ENCODE data around the gene CCDC57.
"Not testable (repeated sequence)": the region's sequence is repeated elsewhere in the genome, so short reads cannot be mapped to it uniquely, and the experiment has no call there.

Gene CCDC57

GRCh38 chr17:82179946-82180475 is 32.6 kb downstream of the CCDC57 start:
- H3K4me3 ChIP-seq (ENCODE audit: extremely low read depth, insufficient read depth, low read length, poor library complexity, severe bottlenecking) = no peak overlapping the region
- no peaks in the 10 kb centered on the region for H3K9me3 ChIP-seq (ENCODE audit: control insufficient read depth, low read length)
- H3K36me3 ChIP-seq (ENCODE audit: control insufficient read depth, insufficient read depth, low read length) = peaks cover 53% of the 10 kb centered on the region
- peaks cover 3% of the 10 kb centered on the region for H3K4me1 ChIP-seq (ENCODE audit: control insufficient read depth, insufficient read depth, low read length, poor library complexity, severe bottlenecking)
- H3K27ac ChIP-seq (ENCODE audit: low read depth, low read length, severe bottlenecking) = no peak overlapping the region
- WGBS, 2 experiments (ENCODE audit: insufficient coverage in 2 of 2) = 95 to 96% methylated on average over 10 of the region's 10 CpGs

GRCh38 chr17:82179412-82179811 is 33.2 kb downstream of the CCDC57 start:
- H3K36me3 ChIP-seq (ENCODE audit: control insufficient read depth, insufficient read depth, low read length) = peaks cover 47% of the 10 kb centered on the region
- 91 to 97% methylated on average over 9 to 13 of the region's 13 CpGs for WGBS, 2 experiments (ENCODE audit: insufficient coverage in 2 of 2)
- H3K9me3 ChIP-seq (ENCODE audit: control insufficient read depth, low read length) = no peaks in the 10 kb centered on the region

GRCh38 chr17:82178499-82179261 is 34.0 kb downstream of the CCDC57 start:
- WGBS, 2 experiments (ENCODE audit: insufficient coverage in 2 of 2) = 84 to 94% methylated on average over 18 to 20 of the region's 24 CpGs
- Histone ChIP-seq H3K4me1 (ENCODE audit: control insufficient read depth, insufficient read depth, low read length, poor library complexity, severe bottlenecking) (peaks cover 14% of the 10 kb centered on the region), H3K9me3 (ENCODE audit: control insufficient read depth, low read length) (no peaks in the 10 kb centered on the region), H3K4me3 (ENCODE audit: extremely low read depth, insufficient read depth, low read length, poor library complexity, severe bottlenecking) (no peak overlapping the region), H3K36me3 (ENCODE audit: control insufficient read depth, insufficient read depth, low read length) (peaks cover 42% of the 10 kb centered on the region), H3K27ac (ENCODE audit: low read depth, low read length, severe bottlenecking) (no peak overlapping the region)

More at GRCh38 chr17:82179412-82179811, 33.2 kb downstream of the CCDC57 start:
- Histone ChIP-seq H3K4me3 (ENCODE audit: extremely low read depth, insufficient read depth, low read length, poor library complexity, severe bottlenecking) (no peak overlapping the region), H3K27ac (ENCODE audit: low read depth, low read length, severe bottlenecking) (no peak overlapping the region), H3K4me1 (ENCODE audit: control insufficient read depth, insufficient read depth, low read length, poor library complexity, severe bottlenecking) (peaks cover 8% of the 10 kb centered on the region)

- H3K9me3 ChIP-seq (ENCODE audit: control insufficient read depth, low read length) = no peaks in the 10 kb centered on the region
- H3K4me3 ChIP-seq (ENCODE audit: extremely low read depth, insufficient read depth, low read length, poor library complexity, severe bottlenecking) = no peak overlapping the region
- peaks cover 41% of the 10 kb centered on the region for H3K36me3 ChIP-seq (ENCODE audit: control insufficient read depth, insufficient read depth, low read length)
- WGBS, 2 experiments (ENCODE audit: insufficient coverage in 2 of 2) = 92 to 97% methylated on average over 11 to 12 of the region's 13 CpGs
- H3K4me1 ChIP-seq (ENCODE audit: control insufficient read depth, insufficient read depth, low read length, poor library complexity, severe bottlenecking) = peaks cover 19% of the 10 kb centered on the region
- H3K27ac ChIP-seq (ENCODE audit: low read depth, low read length, severe bottlenecking) = no peak overlapping the region
Measured at GRCh38 chr17:82177761-82178498, 34.7 kb downstream of the CCDC57 start.

DNA sequence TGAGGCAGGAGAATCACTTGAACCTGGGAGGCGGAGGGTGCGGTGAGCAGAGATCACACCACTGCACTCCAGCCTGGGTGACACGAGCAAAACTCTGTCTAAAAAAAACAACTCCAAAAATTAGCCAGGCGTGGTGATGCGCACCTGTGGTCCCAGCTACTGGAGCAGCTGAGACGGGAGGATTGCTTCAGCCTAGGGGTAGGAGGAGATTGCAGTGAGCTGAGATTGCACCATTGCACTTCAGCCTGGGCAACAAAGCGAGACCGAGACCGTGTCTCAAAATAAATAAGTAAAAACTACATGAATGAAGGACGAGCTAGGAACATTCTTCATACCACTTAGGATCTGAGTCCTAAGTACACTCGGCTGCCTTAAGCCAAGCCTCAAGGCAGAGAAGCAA is 35.4 kb downstream of the CCDC57 start:
- Histone ChIP-seq H3K4me1 (ENCODE audit: control insufficient read depth, insufficient read depth, low read length, poor library complexity, severe bottlenecking) (peaks cover 19% of the 10 kb centered on the region), H3K36me3 (ENCODE audit: control insufficient read depth, insufficient read depth, low read length) (peaks cover 41% of the 10 kb centered on the region), H3K27ac (ENCODE audit: low read depth, low read length, severe bottlenecking) (no peak overlapping the region), H3K9me3 (ENCODE audit: control insufficient read depth, low read length) (no peaks in the 10 kb centered on the region), H3K4me3 (ENCODE audit: extremely low read depth, insufficient read depth, low read length, poor library complexity, severe bottlenecking) (no peak overlapping the region)
- 91 to 100% methylated on average over 8 to 10 of the region's 11 CpGs for WGBS, 2 experiments (ENCODE audit: insufficient coverage in 2 of 2)

GRCh38 chr17:82175951-82176350 is 36.7 kb downstream of the CCDC57 start:
- peaks cover 19% of the 10 kb centered on the region for H3K4me1 ChIP-seq (ENCODE audit: control insufficient read depth, insufficient read depth, low read length, poor library complexity, severe bottlenecking)
- H3K36me3 ChIP-seq (ENCODE audit: control insufficient read depth, insufficient read depth, low read length) = peaks cover 44% of the 10 kb centered on the region
- H3K9me3 ChIP-seq (ENCODE audit: control insufficient read depth, low read length) = no peaks in the 10 kb centered on the region
- H3K4me3 ChIP-seq (ENCODE audit: extremely low read depth, insufficient read depth, low read length, poor library complexity, severe bottlenecking) = no peak overlapping the region
- H3K27ac ChIP-seq (ENCODE audit: low read depth, low read length, severe bottlenecking) = no peak overlapping the region
- WGBS, 2 experiments (ENCODE audit: insufficient coverage in 2 of 2) = 72 to 88% methylated on average over 3 to 4 of the region's 4 CpGs

- Histone ChIP-seq H3K4me3 (ENCODE audit: extremely low read depth, insufficient read depth, low read length, poor library complexity, severe bottlenecking) (no peak overlapping the region), H3K27ac (ENCODE audit: low read depth, low read length, severe bottlenecking) (peak overlapping the region; percentile 36), H3K9me3 (ENCODE audit: control insufficient read depth, low read length) (no peaks in the 10 kb centered on the region), H3K4me1 (ENCODE audit: control insufficient read depth, insufficient read depth, low read length, poor library complexity, severe bottlenecking) (peaks cover 19% of the 10 kb centered on the region), H3K36me3 (ENCODE audit: control insufficient read depth, insufficient read depth, low read length) (peaks cover 44% of the 10 kb centered on the region)
- 26 to 38% methylated on average over 9 to 10 of the region's 10 CpGs for WGBS, 2 experiments (ENCODE audit: insufficient coverage in 2 of 2)
Measured at GRCh38 chr17:82175201-82175600, 37.4 kb downstream of the CCDC57 start.

DNA sequence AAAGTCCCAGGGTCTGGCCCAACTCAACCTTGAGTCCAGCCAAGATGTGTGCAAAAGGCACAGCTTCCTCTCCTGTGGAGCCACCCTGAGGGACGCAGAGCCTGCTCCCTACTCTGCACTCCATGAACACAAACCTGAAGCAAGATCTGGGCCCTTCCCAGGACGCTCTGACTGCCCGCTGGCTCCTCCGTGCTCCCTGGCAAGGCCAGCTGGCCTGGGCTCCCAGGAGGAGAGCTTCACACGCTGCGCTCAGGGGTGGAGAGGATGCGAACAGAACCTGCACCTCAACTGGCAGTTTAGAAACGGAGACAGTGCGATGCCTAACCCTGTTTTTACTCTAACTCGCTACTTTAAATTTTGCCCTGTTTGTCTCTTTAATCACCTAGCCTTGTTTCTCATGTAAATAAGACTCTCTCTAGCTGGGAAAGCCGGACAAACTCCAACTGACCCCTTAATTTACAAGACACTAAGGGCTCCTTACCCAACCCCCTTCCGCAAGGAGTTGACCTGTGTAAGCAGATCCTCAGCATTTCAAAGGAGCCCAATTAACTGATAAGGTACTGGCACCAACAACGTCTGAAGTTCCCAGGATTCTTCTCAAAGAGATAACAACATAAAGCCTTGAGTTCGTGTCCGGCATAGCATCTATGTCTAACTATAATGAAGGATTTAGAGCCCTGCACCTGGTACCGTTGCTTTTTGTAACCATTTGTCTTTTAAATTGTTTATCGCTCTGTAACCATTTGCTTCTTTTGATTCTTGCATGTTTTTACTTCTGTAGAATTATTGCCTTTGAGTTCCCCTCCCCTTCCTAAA is 38.4 kb downstream of the CCDC57 start:
- 21 to 23% methylated on average over 12 to 13 of the region's 17 CpGs for WGBS, 2 experiments (ENCODE audit: insufficient coverage in 2 of 2)
- peaks cover 19% of the 10 kb centered on the region for H3K4me1 ChIP-seq (ENCODE audit: control insufficient read depth, insufficient read depth, low read length, poor library complexity, severe bottlenecking)
- H3K36me3 ChIP-seq (ENCODE audit: control insufficient read depth, insufficient read depth, low read length) = peaks cover 53% of the 10 kb centered on the region
- H3K4me3 ChIP-seq (ENCODE audit: extremely low read depth, insufficient read depth, low read length, poor library complexity, severe bottlenecking); H3K9me3 ChIP-seq (ENCODE audit: control insufficient read depth, low read length): not testable (repeated sequence)
- H3K27ac ChIP-seq (ENCODE audit: low read depth, low read length, severe bottlenecking) = peak overlapping the region; percentile 36

GRCh38 chr17:82173351-82174041 is 39.1 kb downstream of the CCDC57 start:
- peaks cover 49% of the 10 kb centered on the region for H3K36me3 ChIP-seq (ENCODE audit: control insufficient read depth, insufficient read depth, low read length)
- H3K4me1 ChIP-seq (ENCODE audit: control insufficient read depth, insufficient read depth, low read length, poor library complexity, severe bottlenecking) = peaks cover 19% of the 10 kb centered on the region
- peak overlapping the region; percentile 29 for H3K27ac ChIP-seq (ENCODE audit: low read depth, low read length, severe bottlenecking)

More at GRCh38 chr17:82173351-82174041, 39.1 kb downstream of the CCDC57 start:
- H3K9me3 ChIP-seq (ENCODE audit: control insufficient read depth, low read length) = no peaks in the 10 kb centered on the region
- WGBS, 2 experiments (ENCODE audit: insufficient coverage in 2 of 2) = 49 to 56% methylated on average over 14 to 16 of the region's 18 CpGs
- H3K4me3 ChIP-seq (ENCODE audit: extremely low read depth, insufficient read depth, low read length, poor library complexity, severe bottlenecking) = no peak overlapping the region
